AG08396 (cell line): ENCODE results near the gene TANK.
A peak's percentile ranks its signal among the peaks of the same experiment; 100 is the strongest.
"Not testable (repeated sequence)": the region's sequence is repeated elsewhere in the genome, so short reads cannot be mapped to it uniquely, and the experiment has no call there.

ENCODE experiments used
- DNase-seq: peaks from one replicate; pipeline ENCODE4 v3.0.0; 2012; ENCODE audit warnings: low spot score, mixed read lengths

TANK gene

DNA sequence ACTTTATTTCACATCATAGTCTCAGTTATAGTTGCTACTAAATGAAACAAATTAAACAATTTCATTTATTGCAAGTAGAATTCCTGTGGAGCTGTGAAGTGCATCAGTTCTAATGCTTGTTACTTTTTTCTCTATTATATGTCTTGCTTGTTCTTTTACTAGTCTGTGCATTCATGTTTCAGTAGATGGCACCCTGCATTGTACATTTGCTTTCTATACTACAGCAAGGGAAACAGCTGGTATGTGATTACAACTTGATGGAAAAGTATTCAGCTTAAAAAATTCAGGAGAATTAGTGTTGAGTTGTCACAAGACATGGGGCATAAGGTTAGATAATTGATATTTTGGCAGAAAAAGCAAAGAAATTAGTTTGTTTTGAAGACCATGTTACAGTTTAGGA lies 72.3 kb downstream of the TANK start:
- no peak for DNase-seq

GRCh38 chr2:161233858-161234431 lies 73.7 kb downstream of the TANK start:
- no peak for DNase-seq

DNA sequence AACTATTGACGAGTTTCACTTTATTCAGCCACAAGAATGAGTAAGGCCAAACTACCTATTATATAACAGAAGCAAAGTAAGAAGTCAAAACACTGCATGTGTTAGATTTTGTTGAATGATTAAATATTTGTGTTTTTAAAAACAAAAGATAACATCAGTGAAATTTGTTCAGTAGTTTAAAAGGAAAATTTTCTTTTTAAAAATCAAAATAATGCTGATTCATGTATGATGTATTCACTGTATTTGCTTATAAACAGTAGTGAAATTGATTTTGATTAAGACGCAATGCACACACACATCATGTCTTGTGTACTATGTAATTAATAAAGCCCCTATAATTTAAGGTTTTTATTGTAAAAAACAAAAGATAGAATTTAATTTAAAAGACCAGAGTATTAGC lies 74.4 kb downstream of the TANK start:
- DNase-seq, result no peak

GRCh38 chr2:161237392-161238264 lies 77.4 kb downstream of the TANK start:
- peak; percentile 60 for DNase-seq

- DNase-seq, result no peak
Measured at GRCh38 chr2:161238265-161238559, 78.0 kb downstream of the TANK start.

DNA sequence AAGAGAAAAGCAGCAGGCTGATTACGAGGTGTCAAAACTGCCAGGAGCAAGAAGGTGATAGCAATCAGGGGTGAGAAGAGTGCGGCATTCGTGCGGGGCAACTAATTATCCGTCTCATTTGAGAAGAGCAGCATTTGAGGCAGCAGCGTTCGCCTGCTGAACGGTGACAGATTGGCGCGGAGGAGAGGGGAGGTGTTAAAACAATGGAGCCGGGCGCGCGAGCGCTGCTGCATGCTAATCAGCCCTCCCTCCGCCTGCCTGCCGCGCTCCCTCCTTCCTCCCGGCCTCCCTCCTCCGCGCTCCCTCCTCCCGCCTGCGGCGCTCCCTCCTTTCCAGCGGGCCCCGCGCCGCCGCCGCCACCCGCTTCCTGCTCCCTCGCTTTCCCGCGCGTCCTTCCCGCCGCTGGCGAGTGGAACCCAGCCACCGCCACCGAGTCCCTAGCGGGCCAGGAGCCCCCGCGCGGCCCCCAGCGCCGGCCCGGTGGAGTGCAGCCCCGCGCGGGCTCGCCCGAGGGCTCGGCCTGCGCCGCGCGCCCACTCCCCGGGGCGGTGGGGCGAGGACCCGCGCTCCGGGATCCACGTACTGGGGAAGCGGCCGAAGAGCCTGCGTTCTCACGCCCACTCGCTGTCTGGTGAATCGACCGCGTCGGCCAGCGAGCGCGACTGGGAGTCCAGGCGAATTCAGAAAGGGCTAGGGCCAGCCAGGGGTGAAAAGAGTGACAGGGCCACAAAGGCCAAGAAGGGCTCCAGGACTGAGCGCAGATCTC lies 78.5 kb downstream of the TANK start:
- peak; percentile 59 for DNase-seq

DNA sequence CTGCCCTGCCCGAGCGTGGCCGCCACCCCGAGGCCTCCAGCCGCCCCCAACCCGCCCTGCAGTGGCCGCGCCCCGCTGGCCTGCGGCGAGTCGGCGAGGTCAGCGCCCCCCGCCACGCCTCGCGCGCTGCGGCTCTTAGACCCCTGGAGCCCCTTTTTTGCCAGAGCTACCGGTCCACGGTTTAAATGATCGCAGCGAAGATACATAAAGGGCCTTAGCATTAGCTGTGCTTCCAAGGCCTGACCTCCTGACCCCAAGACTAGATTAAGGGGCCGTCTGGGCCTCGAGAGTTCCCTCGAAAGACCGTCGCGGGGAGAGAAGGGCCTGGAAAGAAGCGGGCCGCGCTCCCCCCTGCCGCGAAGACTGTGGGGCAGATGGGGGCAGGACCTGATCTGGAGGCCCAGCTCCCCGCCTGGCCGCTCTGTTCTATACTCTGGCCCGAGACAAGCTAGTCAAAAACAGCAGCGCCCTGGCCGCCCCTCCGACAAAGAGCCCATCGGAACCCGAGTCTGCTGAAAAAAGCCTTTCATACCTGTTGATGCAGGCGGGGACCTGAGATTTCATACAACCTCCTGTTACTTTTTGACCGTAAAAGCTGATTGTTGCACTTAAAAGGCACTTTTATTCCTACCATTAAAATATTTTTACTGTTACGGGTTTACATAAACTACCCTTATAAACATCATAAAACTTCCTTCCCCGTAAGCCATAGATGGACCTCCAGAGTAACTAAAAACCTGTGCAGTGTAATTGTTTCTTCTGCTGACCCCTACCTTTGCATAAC lies 79.3 kb downstream of the TANK start:
- no peak for DNase-seq

DNA sequence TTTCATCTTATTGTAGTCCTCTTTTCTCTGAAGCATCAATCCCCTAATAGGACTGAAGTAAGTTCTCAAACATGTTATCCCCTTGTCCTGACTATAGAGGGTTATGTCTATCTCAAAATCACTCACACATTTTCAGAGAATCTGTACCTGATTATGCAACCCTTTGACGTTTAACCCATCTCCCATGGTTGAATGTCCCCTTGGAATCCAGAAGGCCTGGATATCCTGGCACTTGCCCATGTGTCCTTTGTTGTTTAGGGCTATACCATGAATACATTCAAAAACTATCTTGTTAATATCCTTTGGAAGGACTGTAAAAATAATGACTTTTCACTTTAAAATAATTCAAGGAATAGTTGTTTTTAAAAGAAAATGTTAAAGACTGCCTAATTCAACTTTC lies 81.7 kb downstream of the TANK start:
- DNase-seq, result no peak

GRCh38 chr2:161243312-161243711 lies 83.1 kb downstream of the TANK start:
- no peak for DNase-seq

GRCh38 chr2:161243905-161244304 lies 83.7 kb downstream of the TANK start:
- no peak for DNase-seq

GRCh38 chr2:161244387-161245260 lies 84.4 kb downstream of the TANK start:
- not testable (repeated sequence) for DNase-seq

- no peak for DNase-seq
Measured at GRCh38 chr2:161245261-161245553, 85.0 kb downstream of the TANK start.

GRCh38 chr2:161245671-161246070 lies 85.4 kb downstream of the TANK start:
- no peak for DNase-seq

DNA sequence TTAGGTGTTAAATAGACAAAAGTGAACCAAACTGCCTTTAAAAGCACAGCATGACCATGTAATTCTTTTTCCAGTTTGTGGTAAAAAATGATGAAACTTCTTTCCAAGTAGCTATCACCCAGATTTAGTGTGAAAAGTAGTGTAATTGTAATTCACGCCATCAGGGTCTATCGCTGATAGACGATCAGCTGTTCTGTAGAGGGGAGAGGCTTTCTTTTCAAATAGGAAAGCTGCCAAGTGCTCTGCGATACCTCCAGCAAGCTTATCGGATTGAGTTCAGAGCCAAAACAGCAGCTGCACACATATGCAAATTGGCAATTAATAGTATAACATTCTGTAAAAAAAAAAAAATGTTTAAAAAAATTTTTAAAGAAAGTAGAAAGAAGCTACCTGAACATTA lies 86.1 kb downstream of the TANK start:
- no peak for DNase-seq

- peak; percentile 38 for DNase-seq
Measured at GRCh38 chr2:161250864-161251436, 90.7 kb downstream of the TANK start.

GRCh38 chr2:161257123-161257952 lies 97.1 kb downstream of the TANK start:
- no peak for DNase-seq

GRCh38 chr2:161265874-161266273 lies 105.6 kb downstream of the TANK start:
- no peak for DNase-seq

DNA sequence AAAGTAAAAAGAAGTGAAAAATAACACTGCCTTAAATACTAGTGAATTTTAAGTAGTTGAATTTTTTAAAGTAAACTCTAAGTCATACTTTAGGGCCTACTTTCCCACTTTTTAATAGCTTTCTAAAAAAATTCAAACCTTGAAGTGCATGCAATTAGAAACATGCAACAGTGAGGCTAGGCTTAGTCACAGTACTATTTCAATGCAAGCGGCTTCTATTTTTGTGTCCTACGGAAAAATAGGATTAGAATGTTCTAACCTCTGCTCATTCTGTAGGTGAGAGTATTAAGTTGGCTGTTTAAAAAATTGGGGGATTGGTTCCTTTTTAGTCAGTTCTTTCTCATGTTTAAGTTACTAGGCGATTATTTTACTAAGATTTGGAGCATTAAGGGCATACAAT lies 108.9 kb downstream of the TANK start:
- no peak for DNase-seq

DNA sequence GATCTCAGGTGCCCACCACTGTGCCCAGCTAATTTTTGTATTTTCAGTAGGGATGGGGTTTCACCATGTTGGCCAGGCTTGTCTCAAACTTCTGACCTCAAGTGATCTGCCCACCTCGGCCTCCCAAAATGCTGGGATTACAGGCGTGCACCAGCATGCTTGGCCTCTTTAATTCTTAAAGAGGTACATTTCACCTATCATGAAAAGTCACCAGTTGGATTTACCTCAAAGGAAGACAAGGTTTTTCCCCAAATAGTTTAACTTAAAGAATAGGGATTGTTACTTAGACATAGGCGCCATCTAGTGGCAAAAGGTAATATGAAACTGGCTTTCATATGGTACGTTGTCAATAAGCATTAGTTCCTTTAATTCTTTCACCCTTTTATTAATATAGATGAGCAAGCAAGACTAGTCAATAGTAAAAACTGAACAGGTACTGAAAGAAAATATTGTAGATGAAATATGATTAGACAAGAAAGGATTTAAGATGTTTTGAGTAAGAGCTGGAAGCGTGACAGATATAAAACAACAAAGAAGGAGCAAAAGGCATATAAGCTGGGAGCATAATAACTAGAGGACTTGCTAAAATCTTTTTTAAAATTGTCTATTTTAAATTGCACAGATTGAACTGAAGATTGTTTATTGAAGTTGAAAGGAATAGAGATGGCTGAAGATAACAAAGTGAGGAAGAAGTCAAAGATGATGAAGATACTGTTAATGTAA lies 113.0 kb downstream of the TANK start:
- peak; percentile 14 for DNase-seq
